ENCODE measurements around the gene CRELD2.

- TF ChIP-seq CTCF (IDR thresholded peaks at IDR 0.05), result no peak
- TF ChIP-seq POLR2A (IDR thresholded peaks at IDR 0.05; ENCODE audit: low read depth), result no peak
- TF ChIP-seq POLR2AphosphoS5 (IDR thresholded peaks at IDR 0.05), result peak; percentile 27 to 44
These were observed 19.5 kb downstream of the CRELD2 start for GRCh38 chr22:49937758-49938564.
